HCT116 (cell line): ENCODE results near the gene SLC24A2. TPM values are rescaled to one million over a fixed set of nuclear protein-coding genes. Genes with fewer than 3 reads are reported as not detected.
A peak's percentile ranks its signal among the peaks of the same experiment; 100 is the strongest.

Experiments used
- ATAC-seq: fragments of 200-7000 bp; cut with Tn5 transposase; 2 replicates; pipeline ENCODE4 v1.9.1; 2020; ENCODE audit warnings: mild to moderate bottlenecking, moderate library complexity
- BruUV-seq: library from RNA; stranded (reverse); fragments of 400-500 nt; replicated peaks from 2 replicates; lab custom pipeline; 2021; lab: Mats Ljungman, UMichigan
- CTCF ChIA-PET: fragments of 300-600 bp; sonication (Branson Sonifier 250); formaldehyde crosslinking; loops from one replicate; lab custom pipeline; 2021; ENCODE audit warnings: antibody characterized with exemption; lab: Charles Lee
- POLR2A ChIA-PET: fragments of 300-600, 350-600 bp; sonication (Branson Sonifier 250); formaldehyde crosslinking; loops from one replicate; lab custom pipeline; 2021; ENCODE audit warnings: antibody characterized with exemption; lab: Charles Lee
- RAD21 ChIA-PET, 2 experiments: fragments of 300-600 bp; sonication (Branson Sonifier 250); formaldehyde crosslinking; loops; one replicate each; lab custom pipeline; 2023; ENCODE audit warnings: low total read pairs in 2 of 2; ENCODE audit not compliant: uncharacterized antibody in 2 of 2, unreplicated experiment in 2 of 2, low non-redundant PET in 1 of 2; lab: Charles Lee
- DNase-seq: peaks from one replicate; pipeline ENCODE4 v3.0.0-alpha.2; 2010; ENCODE audit warnings: low read depth, low spot score
- H2AFZ ChIP-seq: fragments of 200-600 bp; shearing (Covaris generic), sonication (generic); 2 replicates; pipeline ENCODE4 v1.6.1; 2017; ENCODE audit warnings: low read depth, mixed run types, mixed read lengths, antibody characterized with exemption, low read length; ENCODE audit not compliant: poor library complexity, severe bottlenecking
- H3K27ac ChIP-seq: 2 replicates; pipeline ENCODE4 v1.5.1; 2012; ENCODE audit warnings: low read depth, low read length
- H3K27me3 ChIP-seq: fragments of 200-600 bp; sonication (generic); 2 replicates; pipeline ENCODE4 v1.6.1; 2016; ENCODE audit warnings: mixed run types, low read length, mixed read lengths; ENCODE audit not compliant: insufficient read depth
- H3K36me3 ChIP-seq, 2 experiments: fragments of 200-500 bp in 1 of 2; fragments of 200-600 bp in 1 of 2; sonication (Bioruptor generic) in 1 of 2; sonication (generic) in 1 of 2; 2 replicates each; pipeline versions ENCODE4 v1.5.1 to v1.6.1; 2014 to 2016; ENCODE audit warnings: low read length in 2 of 2, inconsistent platforms in 1 of 2, mixed read lengths in 1 of 2, mixed run types in 1 of 2; ENCODE audit not compliant: insufficient read depth in 2 of 2, control insufficient read depth in 1 of 2
- H3K4me1 ChIP-seq, 2 experiments: fragments of 200-600 bp in 1 of 2; sonication (generic) in 1 of 2; 2 replicates each; pipeline versions ENCODE4 v1.5.1 to v1.6.1; 2012 to 2017; ENCODE audit warnings: low read length in 2 of 2, inconsistent platforms in 1 of 2, mild to moderate bottlenecking in 1 of 2, mixed read lengths in 1 of 2, mixed run types in 1 of 2, moderate library complexity in 1 of 2; ENCODE audit not compliant: insufficient read depth in 2 of 2, control insufficient read depth in 1 of 2
- H3K4me2 ChIP-seq: fragments of 200-600 bp; sonication (generic); 2 replicates; pipeline ENCODE4 v1.6.1; 2017; ENCODE audit warnings: mixed run types, low read length, mixed read lengths
- H3K4me3 ChIP-seq, 2 experiments: fragments of 200-600 bp in 1 of 2; sonication (generic) in 1 of 2; replicated peaks in 1 of 2; 2 replicates each; pipeline ENCODE4 v1.5.1; 2011 to 2016; ENCODE audit warnings: low read length in 2 of 2, control low read depth in 1 of 2, low read depth in 1 of 2, mild to moderate bottlenecking in 1 of 2, mixed read lengths in 1 of 2, mixed run types in 1 of 2
- H3K79me2 ChIP-seq: fragments of 200-600 bp; sonication (generic); 2 replicates; pipeline ENCODE4 v1.6.1; 2017; ENCODE audit warnings: mild to moderate bottlenecking, mixed run types, low read length, moderate library complexity, mixed read lengths; ENCODE audit not compliant: insufficient read depth
- H3K9ac ChIP-seq: fragments of 200-600 bp; sonication (generic); 2 replicates; pipeline ENCODE4 v1.6.1; 2016; ENCODE audit warnings: low read length, mixed read lengths
- H3K9me2 ChIP-seq: fragments of 200-600 bp; sonication (generic), shearing (Covaris generic); 2 replicates; pipeline ENCODE4 v1.6.1; 2017; ENCODE audit warnings: mixed run types, mild to moderate bottlenecking, moderate library complexity; ENCODE audit not compliant: insufficient read depth
- H3K9me3 ChIP-seq, 2 experiments: fragments of 200-500 bp in 1 of 2; fragments of 200-600 bp in 1 of 2; sonication (Bioruptor generic) in 1 of 2; sonication (generic) in 1 of 2; 2 replicates each; pipeline ENCODE4 v1.6.1; 2014 to 2017; ENCODE audit warnings: low read length in 2 of 2, mixed read lengths in 2 of 2, inconsistent platforms in 1 of 2, low read depth in 1 of 2, mild to moderate bottlenecking in 1 of 2, mixed run types in 1 of 2, moderate library complexity in 1 of 2; ENCODE audit not compliant: control insufficient read depth in 1 of 2, insufficient read depth in 1 of 2
- H4K20me1 ChIP-seq: fragments of 200-600 bp; sonication (generic), shearing (Covaris generic); 2 replicates; pipeline ENCODE4 v1.6.1; 2017; ENCODE audit warnings: mixed run types, mild to moderate bottlenecking, moderate library complexity; ENCODE audit not compliant: insufficient read depth
- ATF3 ChIP-seq: IDR thresholded peaks from 2 replicates; pipeline ENCODE4 v1.6.1; 2012
- CBX3 ChIP-seq: IDR thresholded peaks from 2 replicates; pipeline ENCODE4 v1.6.1; 2012; ENCODE audit warnings: low read depth
- ELF1 ChIP-seq: IDR thresholded peaks from 2 replicates; pipeline ENCODE4 v1.6.1; 2012; ENCODE audit warnings: low read depth, borderline replicate concordance
- EZH2phosphoT487 ChIP-seq: fragments of 200-600 bp; IDR thresholded peaks from 2 replicates; pipeline ENCODE4 v1.6.1; 2018; ENCODE audit warnings: antibody characterized with exemption, borderline replicate concordance
- REST ChIP-seq: IDR thresholded peaks from 2 replicates; pipeline ENCODE4 v1.6.1; 2012; ENCODE audit warnings: low read depth
- SP1 ChIP-seq: IDR thresholded peaks from 2 replicates; pipeline ENCODE4 v1.6.1; 2012; ENCODE audit warnings: low read depth
- TCF7L2 ChIP-seq: IDR thresholded peaks from 2 replicates; pipeline ENCODE4 v1.7.0; 2011; ENCODE audit warnings: borderline replicate concordance, inconsistent platforms; ENCODE audit not compliant: insufficient read depth, insufficient read length; ENCODE audit errors: extremely low read depth
- ZNF274 ChIP-seq: fragments of 200-500 bp; sonication (Bioruptor generic); IDR thresholded peaks from 2 replicates; pipeline ENCODE4 v1.6.1; 2014; ENCODE audit warnings: mild to moderate bottlenecking, low read depth, low read length, inconsistent platforms
- intact Hi-C: fragments of 100-400 bp; cut with micrococcal nuclease; formaldehyde crosslinking; loops from 2 replicates; pipeline ENCODE4 v1.10.0; 2022
- total RNA-seq: library from RNA; stranded (reverse); gene quantifications from one replicate; pipeline ENCODE4 v1.2.1, GENCODE V29; 2021; ENCODE audit not compliant: unreplicated experiment

SLC24A2 gene
- total RNA-seq, 1 experiment from 2014 or later, result not detected

- ATAC-seq, result no peak
Observed at GRCh38 chr9:19782005-19782404, 6.8 kb downstream of the SLC24A2 start.

More at GRCh38 chr9:19782005-19782404, 6.8 kb downstream of the SLC24A2 start:
- no peaks in the 10 kb centered on the region for H3K9me2 ChIP-seq
- intact Hi-C loops, result no loop called here
- no peaks in the 10 kb centered on the region for H3K36me3 ChIP-seq
- H3K4me2 ChIP-seq, result no peak overlapping the region
- TF ChIP-seq TCF7L2 (no peak), ZNF274 (no peak), ELF1 (no peak), CBX3 (no peak), SP1 (no peak), REST (peak; percentile 66), ATF3 (no peak), EZH2phosphoT487 (no peak)
- no peak for DNase-seq
- POLR2A ChIA-PET, result interaction anchor here (0.6 kb wide), 1 partner anchor 56 kb away, joined by 3 read pairs; no protein-coding TSS in a partner anchor
- no peaks in the 10 kb centered on the region for H3K9me3 ChIP-seq
- no TSS peak for BruUV-seq
- H3K79me2 ChIP-seq, result no peaks in the 10 kb centered on the region
- RAD21 ChIA-PET, result no interaction called here
- H3K4me3 ChIP-seq, result no peak overlapping the region
- CTCF ChIA-PET, result no interaction called here
- no peaks in the 10 kb centered on the region for H3K4me1 ChIP-seq
- H3K9ac ChIP-seq, result no peak overlapping the region
- H3K27me3 ChIP-seq, result no peaks in the 10 kb centered on the region
- no peak overlapping the region for H3K27ac ChIP-seq
- no peak overlapping the region for H2AFZ ChIP-seq
- no peaks in the 10 kb centered on the region for H4K20me1 ChIP-seq
